Effector memory CD8-positive, alpha-beta T cell (primary cell): Measurements from ENCODE around the gene RAB4A.

Source experiments
- ATAC-seq: fragments of 150-1000 bp; cut with Tn5 transposase; replicated peaks from 2 replicates; pipeline ENCODE4 v1.10.0; 2021; ENCODE audit warnings: mild to moderate bottlenecking, moderate library complexity
- DNase-seq, 3 experiments: peaks; one replicate each; pipeline ENCODE4 v3.0.0; 2021
- H3K27ac Mint-ChIP-seq, 2 donors: one replicate each; pipeline ENCODE4 v1.8.0; 2022; ENCODE audit warnings: mild to moderate bottlenecking in 2 of 2, mixed read lengths in 2 of 2, moderate library complexity in 2 of 2
- H3K27me3 Mint-ChIP-seq, 2 donors: one replicate each; pipeline ENCODE4 v1.8.0; 2022; ENCODE audit warnings: mixed read lengths in 2 of 2
- H3K36me3 Mint-ChIP-seq: one replicate; pipeline ENCODE4 v1.8.0; 2022; ENCODE audit warnings: mild to moderate bottlenecking, moderate library complexity, mixed read lengths; ENCODE audit not compliant: insufficient read depth
- H3K4me1 Mint-ChIP-seq, 2 donors: one replicate each; pipeline ENCODE4 v1.8.0; 2022; ENCODE audit warnings: low read depth in 2 of 2, mixed read lengths in 2 of 2
- H3K4me3 Mint-ChIP-seq, 2 donors: one replicate each; pipeline ENCODE4 v1.8.0; 2022; ENCODE audit warnings: mild to moderate bottlenecking in 2 of 2, mixed read lengths in 2 of 2, moderate library complexity in 2 of 2
- H3K9me3 Mint-ChIP-seq, 2 donors: one replicate each; pipeline ENCODE4 v1.8.0; 2022; ENCODE audit warnings: mixed read lengths in 2 of 2

Gene RAB4A

DNA sequence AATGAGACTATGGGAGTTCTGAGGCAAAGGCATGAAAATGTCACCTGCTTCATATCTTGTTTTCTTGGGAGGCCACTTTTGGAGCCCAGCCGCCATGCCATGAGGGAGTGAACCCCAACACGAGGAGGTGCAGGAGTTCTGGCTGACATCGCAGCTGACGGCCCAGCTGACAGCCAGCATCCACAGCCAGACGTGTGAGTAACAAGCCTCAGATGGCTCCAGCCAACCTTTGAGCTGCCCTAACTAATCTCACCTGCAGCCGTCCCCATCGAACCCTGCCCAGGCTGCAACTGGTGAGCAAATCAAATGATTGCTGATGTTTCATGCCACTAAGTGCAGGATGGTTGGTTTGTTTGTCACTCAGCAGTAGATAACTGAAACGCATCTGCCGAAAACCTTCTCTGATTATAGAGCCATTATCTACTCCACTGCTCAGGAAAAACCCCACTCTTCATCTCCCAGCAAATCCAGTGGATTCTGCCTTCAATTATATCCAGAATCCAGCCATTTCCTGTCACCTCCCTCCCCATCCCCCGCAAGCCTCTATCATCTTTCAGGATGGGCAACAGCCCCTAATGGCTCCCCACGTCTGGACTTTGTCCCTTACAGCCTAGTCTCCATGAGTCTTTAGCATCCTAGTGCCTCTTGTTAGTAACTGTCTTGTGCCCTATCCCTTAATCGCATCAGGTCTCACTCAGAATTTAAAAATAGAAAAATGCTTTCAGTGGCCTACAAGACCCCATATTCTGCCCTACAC, 18.5 kb upstream of the RAB4A start:
- H3K27ac Mint-ChIP-seq: peak overlapping the region; percentile 92 to 96
- ATAC-seq (no peak), DNase-seq (no peak)
- H3K27me3 Mint-ChIP-seq: no peaks in the 10 kb centered on the region
- peaks cover 21 to 30% of the 10 kb centered on the region in 2 donors for H3K4me1 Mint-ChIP-seq
- H3K4me3 Mint-ChIP-seq: peak overlapping the region in 1 of 2 donors; percentile 80
- no peaks in the 10 kb centered on the region for H3K9me3 Mint-ChIP-seq
- peaks cover 2% of the 10 kb centered on the region for H3K36me3 Mint-ChIP-seq

DNA sequence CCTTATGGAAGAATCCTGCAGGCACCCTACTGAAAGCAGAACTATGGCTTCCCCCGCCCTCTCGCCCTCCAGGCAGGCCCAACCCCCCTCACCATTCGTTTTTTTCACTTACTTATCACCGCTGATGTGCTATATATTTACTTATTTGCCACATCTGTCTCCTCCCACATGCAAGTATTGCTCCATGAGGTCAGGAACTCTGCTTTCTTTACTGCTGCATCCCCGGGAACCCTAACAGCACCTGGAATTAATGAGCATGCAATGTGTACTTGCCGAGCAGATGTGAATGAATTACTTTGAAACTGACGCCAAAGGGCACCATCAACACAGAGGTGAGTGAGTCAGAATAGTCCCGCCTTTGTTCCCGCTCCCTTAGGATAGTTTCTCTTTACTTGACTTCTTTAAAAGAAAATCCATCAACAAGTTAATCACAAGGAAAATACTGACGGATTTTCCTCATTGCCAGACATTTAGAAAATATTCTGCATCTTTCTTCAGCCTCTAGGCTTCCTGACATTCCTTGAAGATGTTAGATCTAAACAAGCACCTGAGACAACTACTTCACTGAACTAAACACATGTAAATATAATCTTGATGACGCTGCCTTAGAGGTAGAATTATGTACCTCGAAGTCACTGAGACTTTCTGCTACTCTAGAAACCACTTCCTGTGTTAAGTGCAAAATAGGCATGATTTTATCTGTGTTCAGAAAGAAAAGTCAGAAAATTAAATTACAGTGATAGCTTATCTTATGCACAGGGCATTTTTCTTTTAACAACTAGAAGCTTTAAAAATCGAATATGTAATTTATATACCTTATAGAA, 17.5 kb upstream of the RAB4A start:
- ATAC-seq (peak; percentile 94), DNase-seq (peak in 1 of 3 experiments; percentile 6)
- peak overlapping the region; percentile 92 to 96 for H3K27ac Mint-ChIP-seq
- H3K4me1 Mint-ChIP-seq: peaks cover 28 to 37% of the 10 kb centered on the region in 2 donors
- H3K27me3 Mint-ChIP-seq: no peaks in the 10 kb centered on the region
- peaks cover 2% of the 10 kb centered on the region for H3K36me3 Mint-ChIP-seq
- H3K9me3 Mint-ChIP-seq: no peaks in the 10 kb centered on the region
- peak overlapping the region; percentile 71 to 80 for H3K4me3 Mint-ChIP-seq

DNA sequence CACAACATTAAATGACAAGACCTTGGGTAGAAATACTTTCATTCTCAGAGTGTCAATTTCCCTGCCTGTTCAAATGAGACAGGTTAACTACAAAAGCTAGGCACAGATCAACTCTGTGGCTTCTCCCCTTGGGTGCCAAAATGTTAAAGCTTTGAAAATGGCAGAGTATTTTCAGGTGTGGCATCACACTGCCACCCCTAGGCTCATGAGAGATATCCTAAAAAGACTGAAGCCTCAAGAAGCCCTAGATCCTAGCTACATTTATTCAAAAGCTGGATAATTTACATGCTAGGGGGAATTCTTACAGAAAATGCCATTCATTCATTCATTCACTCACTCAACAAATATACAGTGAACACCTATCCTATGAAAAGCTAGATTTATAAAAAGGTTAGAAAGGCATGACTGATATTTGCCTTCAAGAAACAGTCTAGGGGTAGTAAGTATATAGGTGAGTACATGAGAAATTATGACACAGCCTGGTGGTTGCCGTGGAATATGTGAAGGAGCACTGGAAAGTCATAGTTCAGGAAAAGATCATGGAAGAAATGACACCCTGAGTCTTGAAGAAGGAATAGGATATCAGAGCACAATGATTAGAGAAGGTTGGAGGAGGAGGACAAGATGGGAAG, 15.9 kb upstream of the RAB4A start:
- Mint-ChIP-seq H3K27ac (no peak overlapping the region), H3K9me3 (no peaks in the 10 kb centered on the region), H3K27me3 (no peaks in the 10 kb centered on the region), H3K4me1 (peaks cover 31 to 36% of the 10 kb centered on the region in 2 donors), H3K4me3 (peak overlapping the region; percentile 11 to 43), H3K36me3 (peaks cover 2% of the 10 kb centered on the region)
- ATAC-seq (peak; percentile 36), DNase-seq (peak in 1 of 3 experiments; percentile 16)

DNA sequence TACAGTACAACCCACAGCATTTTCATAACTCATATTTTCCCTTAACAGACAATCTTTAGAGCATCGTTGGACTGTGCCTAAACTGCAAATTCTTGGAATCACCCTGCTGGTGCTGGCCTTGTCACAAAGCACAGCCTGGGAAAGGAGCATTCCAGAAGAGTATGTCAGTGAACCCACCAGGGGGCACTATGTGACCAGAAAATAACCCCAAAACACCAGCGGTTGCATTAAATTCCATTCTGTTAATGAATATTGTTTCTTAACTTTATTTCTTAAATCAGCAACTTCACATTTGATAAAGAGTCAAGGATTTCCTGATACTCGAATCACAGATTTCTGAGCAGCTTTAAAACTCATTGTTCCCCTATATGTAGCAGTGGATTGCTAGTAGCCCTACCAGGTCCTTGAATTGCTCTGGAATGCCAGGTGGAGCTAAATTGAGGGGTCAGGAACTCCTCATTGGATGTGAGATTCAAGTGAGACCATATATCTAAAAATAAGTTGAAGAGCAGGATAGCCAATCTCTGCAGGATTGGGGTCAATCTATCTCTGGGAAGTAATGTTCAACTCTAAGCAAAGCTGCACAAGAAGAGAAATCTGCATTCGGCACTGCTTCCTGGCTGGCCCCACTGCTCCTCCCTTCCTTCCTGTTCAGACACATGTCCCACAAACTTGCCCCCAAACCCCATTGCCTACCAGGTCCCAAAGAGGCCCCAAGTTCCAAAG, 12.7 kb upstream of the RAB4A start:
- peak; percentile 42 for ATAC-seq
- DNase-seq: peak; percentile 61 to 67 (median 65)
- H3K27me3 Mint-ChIP-seq: no peaks in the 10 kb centered on the region
- H3K9me3 Mint-ChIP-seq: no peaks in the 10 kb centered on the region
- H3K36me3 Mint-ChIP-seq: peaks cover 1% of the 10 kb centered on the region
- peak overlapping the region; percentile 49 to 65 for H3K27ac Mint-ChIP-seq
- peaks cover 21 to 27% of the 10 kb centered on the region in 2 donors for H3K4me1 Mint-ChIP-seq
- peak overlapping the region; percentile 30 to 50 for H3K4me3 Mint-ChIP-seq

DNA sequence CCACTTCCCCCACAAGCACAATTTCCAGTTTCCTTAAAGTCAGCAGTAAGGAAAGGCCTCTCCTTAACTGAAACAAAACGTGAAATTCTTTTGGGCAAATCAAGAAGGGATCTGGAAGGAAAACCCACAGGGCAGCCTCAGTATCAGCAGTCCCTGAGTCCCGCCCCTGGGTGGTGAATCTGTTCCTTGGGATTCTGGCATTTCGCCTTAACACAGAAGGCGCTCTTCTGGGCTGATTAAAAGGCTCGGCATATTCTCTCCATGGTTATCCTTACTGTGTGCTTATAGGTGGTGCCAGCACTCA, 12.2 kb upstream of the RAB4A start:
- H3K9me3 Mint-ChIP-seq: no peaks in the 10 kb centered on the region
- peaks cover 17 to 22% of the 10 kb centered on the region in 2 donors for H3K4me1 Mint-ChIP-seq
- no peaks in the 10 kb centered on the region for H3K27me3 Mint-ChIP-seq
- H3K27ac Mint-ChIP-seq: peak overlapping the region; percentile 49 to 59
- DNase-seq (no peak), ATAC-seq (no peak)
- no peaks in the 10 kb centered on the region for H3K36me3 Mint-ChIP-seq
- H3K4me3 Mint-ChIP-seq: peak overlapping the region; percentile 30 to 50

DNA sequence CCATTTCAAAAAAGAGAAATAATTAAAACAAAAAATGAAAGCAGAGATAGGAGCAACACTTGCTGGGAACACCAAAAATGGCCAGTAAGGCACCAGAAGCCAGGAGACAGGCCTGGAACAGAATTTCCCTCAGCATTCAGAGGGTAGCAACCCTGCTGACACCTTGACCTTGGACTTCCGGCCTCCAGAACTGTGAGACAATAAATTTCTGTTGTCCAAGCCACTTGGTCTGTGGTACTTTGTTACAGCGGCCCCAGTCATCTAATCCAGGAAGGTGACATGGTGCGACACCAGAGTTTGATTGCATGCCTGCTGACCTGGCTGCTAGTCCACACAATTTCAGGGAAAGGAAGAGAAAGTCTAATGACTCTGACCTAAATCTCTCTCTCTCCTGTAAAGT, 10.6 kb upstream of the RAB4A start:
- no peaks in the 10 kb centered on the region for H3K27me3 Mint-ChIP-seq
- H3K36me3 Mint-ChIP-seq: no peaks in the 10 kb centered on the region
- H3K4me1 Mint-ChIP-seq: peaks cover 14 to 15% of the 10 kb centered on the region in 2 donors
- no peak for DNase-seq
- H3K9me3 Mint-ChIP-seq: no peaks in the 10 kb centered on the region
- H3K4me3 Mint-ChIP-seq: no peak overlapping the region
- H3K27ac Mint-ChIP-seq: peak overlapping the region in 1 of 2 donors; percentile 78
- ATAC-seq: no peak

DNA sequence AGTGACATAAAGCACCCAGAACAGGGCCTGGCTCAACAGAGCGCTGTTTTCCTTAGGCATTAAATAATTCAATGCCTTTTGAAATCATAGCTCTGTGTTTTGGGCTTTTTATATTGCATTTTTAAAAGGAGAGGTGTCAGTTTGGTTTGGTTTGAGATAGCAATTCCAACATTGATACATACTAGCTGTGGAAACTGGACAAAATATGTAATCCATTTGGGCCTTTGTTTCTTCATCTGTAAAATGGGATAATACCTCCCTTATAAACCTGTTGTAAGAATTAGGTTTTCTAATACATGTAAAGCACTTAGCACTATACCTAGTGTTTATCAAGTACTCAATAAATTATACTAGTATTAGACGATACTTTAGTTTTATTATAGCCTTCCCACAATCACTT, 8.7 kb upstream of the RAB4A start:
- H3K9me3 Mint-ChIP-seq: peaks cover 0 to 1% of the 10 kb centered on the region in 2 donors
- H3K36me3 Mint-ChIP-seq: no peaks in the 10 kb centered on the region
- ATAC-seq (no peak), DNase-seq (no peak)
- no peak overlapping the region for H3K4me3 Mint-ChIP-seq
- H3K27ac Mint-ChIP-seq: no peak overlapping the region
- peaks cover 14 to 19% of the 10 kb centered on the region in 2 donors for H3K4me1 Mint-ChIP-seq
- H3K27me3 Mint-ChIP-seq: no peaks in the 10 kb centered on the region

DNA sequence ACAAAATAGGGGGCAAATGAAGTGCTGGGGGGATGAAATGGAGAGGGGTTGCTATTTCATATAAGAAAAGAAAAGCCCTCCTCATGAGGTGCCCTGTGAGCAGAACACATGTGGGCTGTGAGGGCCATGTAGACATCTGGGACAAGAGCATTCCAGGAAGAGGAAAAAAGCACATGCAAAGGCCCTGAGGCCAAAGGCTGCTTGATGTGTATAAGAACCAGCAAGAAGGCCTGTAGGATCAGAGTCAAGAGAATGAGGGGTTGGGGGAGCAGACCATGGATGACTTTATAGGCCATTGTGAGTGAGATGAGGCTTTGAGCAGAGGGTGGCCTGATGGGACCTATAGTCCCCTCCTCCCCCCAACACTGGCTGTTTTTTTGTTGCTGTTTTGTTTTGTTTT, 7.7 kb upstream of the RAB4A start:
- Mint-ChIP-seq H3K27me3 (no peaks in the 10 kb centered on the region), H3K9me3 (peaks cover 0 to 1% of the 10 kb centered on the region in 2 donors), H3K27ac (no peak overlapping the region)

DNA sequence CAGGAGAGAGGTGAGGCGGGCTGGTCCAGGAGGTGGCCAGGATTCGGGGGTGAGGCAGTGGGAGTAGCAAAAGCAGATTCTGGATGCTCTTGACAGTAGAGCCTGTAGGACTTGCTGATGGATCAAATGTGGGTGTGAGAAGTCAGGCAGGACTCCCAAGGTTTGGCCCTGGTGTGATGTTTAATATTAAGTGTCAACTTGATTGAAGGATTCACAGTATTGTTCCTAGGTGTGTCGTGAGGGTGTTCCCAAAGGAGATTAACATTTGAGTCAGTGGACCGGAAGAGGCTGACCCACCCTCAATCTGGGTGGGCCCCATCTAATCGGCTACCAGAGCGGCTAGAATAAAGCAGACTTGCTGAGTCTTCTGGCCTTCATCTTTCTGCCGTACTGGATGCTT, 6.8 kb upstream of the RAB4A start:
- DNase-seq (no peak), ATAC-seq (no peak)
- H3K27me3 Mint-ChIP-seq: no peaks in the 10 kb centered on the region
- H3K27ac Mint-ChIP-seq: peak overlapping the region in 1 of 2 donors; percentile 54
- H3K36me3 Mint-ChIP-seq: no peaks in the 10 kb centered on the region
- peaks cover under 1 to 5% of the 10 kb centered on the region in 2 donors for H3K4me1 Mint-ChIP-seq
- peaks cover 0 to 1% of the 10 kb centered on the region in 2 donors for H3K9me3 Mint-ChIP-seq
- no peak overlapping the region for H3K4me3 Mint-ChIP-seq

More for the DNA sequence above, 7.7 kb upstream of the RAB4A start:
- no peak for ATAC-seq
- Mint-ChIP-seq H3K4me3 (no peak overlapping the region), H3K4me1 (peaks cover 8 to 13% of the 10 kb centered on the region in 2 donors), H3K36me3 (no peaks in the 10 kb centered on the region)
- no peak for DNase-seq

DNA sequence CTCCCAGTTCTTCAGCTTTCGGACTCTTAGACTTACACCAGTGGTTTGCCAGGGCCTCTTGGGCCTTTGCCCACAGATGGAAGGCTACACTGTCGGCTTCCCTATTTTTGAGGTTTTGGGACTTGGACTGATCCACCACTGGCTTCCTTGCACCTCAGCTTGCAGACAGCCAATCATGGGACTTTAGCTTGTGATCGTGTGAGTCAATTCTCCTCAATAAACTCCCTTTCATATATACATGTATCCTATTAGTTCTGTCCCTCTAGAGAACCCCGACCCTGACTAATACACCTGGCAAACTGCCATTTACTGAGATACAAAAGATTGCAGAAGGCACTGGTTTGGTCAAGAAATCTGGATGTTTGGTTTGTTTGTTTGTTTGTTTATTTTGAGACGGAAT, 6.4 kb upstream of the RAB4A start:
- Mint-ChIP-seq H3K36me3 (no peaks in the 10 kb centered on the region), H3K4me1 (peaks cover 0 to 4% of the 10 kb centered on the region in 2 donors), H3K27ac (no peak overlapping the region), H3K9me3 (peaks cover 0 to 1% of the 10 kb centered on the region in 2 donors), H3K4me3 (no peak overlapping the region), H3K27me3 (no peaks in the 10 kb centered on the region)
- ATAC-seq: no peak
- no peak for DNase-seq

DNA sequence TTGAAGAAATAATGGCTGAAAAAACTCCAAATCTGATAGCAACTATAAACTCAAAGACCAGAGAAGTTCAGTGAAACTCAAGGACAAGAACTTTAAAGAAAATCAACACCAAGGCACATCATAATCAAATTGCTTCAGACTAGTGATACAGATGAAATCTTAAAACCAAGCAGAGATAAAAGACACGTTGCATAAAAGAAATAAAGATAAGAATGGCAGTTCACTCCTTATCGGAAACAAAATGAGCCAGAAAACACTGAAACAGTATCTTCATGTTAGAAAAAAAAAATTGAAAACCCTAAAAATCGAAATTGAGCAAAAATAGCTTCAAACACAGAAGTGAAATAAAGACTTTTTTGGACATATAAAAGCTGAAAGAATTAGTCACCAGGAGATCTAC, 4.6 kb upstream of the RAB4A start:
- peaks cover 0 to 4% of the 10 kb centered on the region in 2 donors for H3K4me1 Mint-ChIP-seq
- no peak overlapping the region for H3K27ac Mint-ChIP-seq
- H3K27me3 Mint-ChIP-seq: no peaks in the 10 kb centered on the region
- peaks cover under 1% of the 10 kb centered on the region for H3K36me3 Mint-ChIP-seq
- H3K4me3 Mint-ChIP-seq: no peak overlapping the region
- ATAC-seq: no peak
- DNase-seq: no peak
- peaks cover 0 to 1% of the 10 kb centered on the region in 2 donors for H3K9me3 Mint-ChIP-seq

DNA sequence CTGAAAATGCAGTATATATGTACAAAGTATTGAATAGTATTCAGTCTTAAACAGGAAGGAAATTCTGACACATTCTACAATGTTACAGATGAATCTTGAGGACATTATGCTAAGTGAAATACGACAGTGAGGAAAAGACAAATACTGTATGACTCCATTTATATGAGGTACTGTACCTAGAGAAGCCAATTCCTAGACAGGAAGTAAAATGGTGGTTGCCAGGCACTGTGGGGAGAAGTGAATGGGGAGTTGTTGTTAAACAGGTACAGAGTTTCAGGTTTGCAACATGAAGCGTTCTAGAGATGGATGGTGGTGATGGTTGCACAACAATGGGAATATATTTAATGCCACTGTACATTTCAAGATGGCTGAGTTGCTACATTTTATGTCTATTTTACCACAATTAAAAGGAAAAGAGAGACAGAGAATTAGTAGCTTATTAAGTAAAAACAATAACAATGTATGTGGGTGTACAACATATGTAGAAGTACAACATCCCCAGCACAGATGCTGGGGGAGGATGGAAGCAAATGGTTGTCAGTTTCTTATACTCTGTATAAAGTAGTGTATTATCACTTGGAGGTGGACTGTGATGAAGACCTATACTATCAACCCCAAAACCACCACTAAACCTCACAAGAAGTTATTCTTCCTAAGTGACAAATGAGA, 3.9 kb upstream of the RAB4A start:
- no peak overlapping the region for H3K4me3 Mint-ChIP-seq
- H3K27ac Mint-ChIP-seq: no peak overlapping the region
- peaks cover 0 to 1% of the 10 kb centered on the region in 2 donors for H3K9me3 Mint-ChIP-seq
- peaks cover 7% of the 10 kb centered on the region for H3K36me3 Mint-ChIP-seq
- ATAC-seq (no peak), DNase-seq (no peak)
- H3K27me3 Mint-ChIP-seq: no peaks in the 10 kb centered on the region
- peaks cover 5 to 10% of the 10 kb centered on the region in 2 donors for H3K4me1 Mint-ChIP-seq
